SK-N-SH (cell line): ENCODE measurements around the gene PDE4D. TPM values are rescaled to one million over a fixed set of nuclear protein-coding genes. Genes with fewer than 3 reads are reported as not detected.

ENCODE experiments used
- CTCF ChIA-PET: fragments of 300-600, 350-600 bp; formaldehyde crosslinking; extraction: SDS; loops from one replicate; lab custom pipeline; 2021; lab: Yijun Ruan, JAX
- POLR2A ChIA-PET: fragments of 350-600 bp; sonication (Branson Sonifier 250); formaldehyde crosslinking; extraction: SDS; loops from one replicate; lab custom pipeline; 2020; ENCODE audit warnings: antibody characterized with exemption, inconsistent platforms; lab: Yijun Ruan, JAX
- DNase-seq: peaks from one replicate; pipeline ENCODE4 v3.0.0; 2012
- H2AFZ ChIP-seq: fragments of 200-600 bp; sonication (generic); 2 replicates; pipeline ENCODE4 v1.8.1; 2016; ENCODE audit warnings: antibody characterized with exemption, mild to moderate bottlenecking, low read depth
- H3F3A ChIP-seq: fragments of 200-600 bp; sonication (generic); replicated peaks from 2 replicates; pipeline ENCODE3; 2016; ENCODE audit warnings: antibody characterized with exemption, mild to moderate bottlenecking; ENCODE audit not compliant: insufficient read depth
- H3K27ac ChIP-seq, 2 experiments: fragments of 200-500 bp in 1 of 2; fragments of 200-600 bp in 1 of 2; sonication (Bioruptor generic) in 1 of 2; sonication (generic), shearing (Covaris generic) in 1 of 2; 2 replicates each; pipeline versions ENCODE4 v1.5.1 to v1.6.1; 2014 to 2016; ENCODE audit warnings: low read depth in 2 of 2, inconsistent platforms in 1 of 2, low read length in 1 of 2, mild to moderate bottlenecking in 1 of 2, mixed read lengths in 1 of 2
- H3K27me3 ChIP-seq: fragments of 200-600 bp; sonication (generic), shearing (Covaris generic); 2 replicates; pipeline ENCODE4 v1.6.1; 2016; ENCODE audit warnings: mixed run types; ENCODE audit not compliant: insufficient read depth
- H3K36me3 ChIP-seq, 2 experiments: fragments of 200-500 bp in 1 of 2; fragments of 200-600 bp in 1 of 2; sonication (Bioruptor generic) in 1 of 2; sonication (generic) in 1 of 2; replicated peaks in 1 of 2; 2 replicates each; pipeline versions ENCODE3 to v1.5.1; 2014 to 2016; ENCODE audit warnings: low read length in 1 of 2, mild to moderate bottlenecking in 1 of 2; ENCODE audit not compliant: insufficient read depth in 2 of 2, control insufficient read depth in 1 of 2
- H3K4me1 ChIP-seq, 2 experiments: fragments of 200-500 bp in 1 of 2; fragments of 200-600 bp in 1 of 2; sonication (Bioruptor generic) in 1 of 2; sonication (generic), shearing (Covaris generic) in 1 of 2; 2 replicates each; pipeline versions ENCODE4 v1.5.1 to v1.6.1; 2014 to 2016; ENCODE audit warnings: low read depth in 1 of 2, low read length in 1 of 2, mixed run types in 1 of 2; ENCODE audit not compliant: insufficient read depth in 2 of 2, control insufficient read depth in 1 of 2
- H3K4me2 ChIP-seq: fragments of 200-600 bp; sonication (generic), shearing (Covaris generic); 2 replicates; pipeline ENCODE4 v1.6.1; 2017; ENCODE audit warnings: mixed run types
- H3K4me3 ChIP-seq, 2 experiments: fragments of 200-500 bp in 1 of 2; fragments of 200-600 bp in 1 of 2; sonication (Bioruptor generic) in 1 of 2; sonication (generic), shearing (Covaris generic) in 1 of 2; 2 replicates each; pipeline versions ENCODE4 v1.5.1 to v1.8.1; 2014 to 2016; ENCODE audit warnings: low read depth in 2 of 2, inconsistent platforms in 1 of 2, low read length in 1 of 2, mild to moderate bottlenecking in 1 of 2, mixed read lengths in 1 of 2, moderate library complexity in 1 of 2
- H3K79me2 ChIP-seq: fragments of 200-600 bp; sonication (generic); 2 replicates; pipeline ENCODE4 v1.8.1; 2017; ENCODE audit warnings: mild to moderate bottlenecking; ENCODE audit not compliant: insufficient read depth
- H3K9ac ChIP-seq: fragments of 200-600 bp; sonication (generic); 2 replicates; pipeline ENCODE4 v1.6.1; 2017; ENCODE audit warnings: mixed run types
- H3K9me2 ChIP-seq: fragments of 200-600 bp; sonication (generic); 2 replicates; pipeline ENCODE4 v1.6.1; 2017; ENCODE audit warnings: mixed run types
- H3K9me3 ChIP-seq: fragments of 200-600 bp; sonication (generic); 2 replicates; pipeline ENCODE4 v1.6.1; 2017; ENCODE audit warnings: mixed run types, mild to moderate bottlenecking, moderate library complexity
- H4K20me1 ChIP-seq: fragments of 200-600 bp; sonication (generic); 2 replicates; pipeline ENCODE4 v1.6.1; 2017; ENCODE audit warnings: mild to moderate bottlenecking, mixed run types; ENCODE audit not compliant: insufficient read depth
- CHD2 ChIP-seq: fragments of 150-350 bp; IDR thresholded peaks from 2 replicates; pipeline ENCODE4 v1.6.1; 2018; ENCODE audit warnings: low read length; ENCODE audit not compliant: partially characterized antibody
- EZH2phosphoT487 ChIP-seq: fragments of 200-600 bp; sonication (generic); IDR thresholded peaks from 2 replicates; pipeline ENCODE4 v1.6.1; 2017; ENCODE audit warnings: low read depth, mixed run types, mild to moderate bottlenecking, antibody characterized with exemption, moderate library complexity, borderline replicate concordance
- JUND ChIP-seq: IDR thresholded peaks from 2 replicates; pipeline ENCODE4 v1.4.0; 2012
- MEF2A ChIP-seq: IDR thresholded peaks from 2 replicates; pipeline ENCODE4 v1.4.0; 2012; ENCODE audit warnings: low read depth, borderline replicate concordance
- NRF1 ChIP-seq: IDR thresholded peaks from 2 replicates; pipeline ENCODE4 v1.6.1; 2012; ENCODE audit warnings: low read depth, mild to moderate bottlenecking, low read length
- RCOR1 ChIP-seq: fragments of 150-350 bp; IDR thresholded peaks from 2 replicates; pipeline ENCODE4 v1.6.1; 2017; ENCODE audit warnings: antibody characterized with exemption, low read length
- SMC3 ChIP-seq: IDR thresholded peaks from 2 replicates; pipeline ENCODE4 v1.6.1; 2012; ENCODE audit warnings: low read depth, low read length, improper control_type of control experiment
- YY1 ChIP-seq: IDR thresholded peaks from 2 replicates; pipeline ENCODE4 v1.4.0; 2012; ENCODE audit warnings: low read depth, mild to moderate bottlenecking
- WGBS: methylation state at CpG from one replicate; pipeline ENCODE4 v1.1.6; 2017; ENCODE audit warnings: low lambda C conversion rate; 5-methylcytosine and 5-hydroxymethylcytosine counted together
- polyA plus RNA-seq, 3 experiments: library from polyadenylated mRNA; depleted of rRNA; stranded (reverse); fragments of >200 nt; gene quantifications; 2 replicates each; pipeline ENCODE4 v1.2.3, GENCODE V29; 2012
- TF ChIP-seq, protein P1 (sequence below): IDR thresholded peaks from 2 replicates; pipeline ENCODE4 v1.4.0; 2012; ENCODE audit warnings: low read depth, borderline replicate concordance
- TF ChIP-seq, protein P2 (sequence below): IDR thresholded peaks from 2 replicates; pipeline ENCODE4 v1.4.0; 2012; ENCODE audit warnings: low read depth
- TF ChIP-seq, protein P3 (sequence below): fragments of 150-350 bp; IDR thresholded peaks from 2 replicates; pipeline ENCODE4 v1.6.1; 2016; ENCODE audit warnings: mild to moderate bottlenecking, low read depth, low read length
- TF ChIP-seq, protein P4 (sequence below): IDR thresholded peaks from 2 replicates; pipeline ENCODE4 v1.4.0; 2012; ENCODE audit warnings: low read depth, borderline replicate concordance

The PDE4D gene
- polyA plus RNA-seq, 1 of the 3 experiments (the other 2 are of a cell fraction) = 2.4 TPM

DNA sequence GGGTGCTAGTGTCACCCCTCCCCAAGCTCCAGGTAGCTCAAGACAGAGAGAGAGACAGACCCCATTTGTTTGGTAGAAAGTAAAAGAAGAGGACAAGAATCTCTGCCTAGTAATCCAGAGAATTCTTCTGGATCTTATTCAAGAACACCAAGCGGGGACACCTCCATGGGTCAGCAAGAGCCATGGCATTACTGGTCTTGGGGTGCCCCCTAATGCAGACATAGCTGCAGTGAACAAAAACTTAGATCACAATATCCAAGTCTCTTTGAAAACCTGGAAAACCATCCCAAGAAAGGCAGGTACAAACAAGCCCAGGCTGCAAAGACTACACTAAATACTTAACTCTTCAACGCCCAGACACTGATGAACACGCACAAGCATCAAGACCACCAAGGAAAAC is 29.9 kb upstream of the PDE4D start (continued):
- TF ChIP-seq, protein P1, sequence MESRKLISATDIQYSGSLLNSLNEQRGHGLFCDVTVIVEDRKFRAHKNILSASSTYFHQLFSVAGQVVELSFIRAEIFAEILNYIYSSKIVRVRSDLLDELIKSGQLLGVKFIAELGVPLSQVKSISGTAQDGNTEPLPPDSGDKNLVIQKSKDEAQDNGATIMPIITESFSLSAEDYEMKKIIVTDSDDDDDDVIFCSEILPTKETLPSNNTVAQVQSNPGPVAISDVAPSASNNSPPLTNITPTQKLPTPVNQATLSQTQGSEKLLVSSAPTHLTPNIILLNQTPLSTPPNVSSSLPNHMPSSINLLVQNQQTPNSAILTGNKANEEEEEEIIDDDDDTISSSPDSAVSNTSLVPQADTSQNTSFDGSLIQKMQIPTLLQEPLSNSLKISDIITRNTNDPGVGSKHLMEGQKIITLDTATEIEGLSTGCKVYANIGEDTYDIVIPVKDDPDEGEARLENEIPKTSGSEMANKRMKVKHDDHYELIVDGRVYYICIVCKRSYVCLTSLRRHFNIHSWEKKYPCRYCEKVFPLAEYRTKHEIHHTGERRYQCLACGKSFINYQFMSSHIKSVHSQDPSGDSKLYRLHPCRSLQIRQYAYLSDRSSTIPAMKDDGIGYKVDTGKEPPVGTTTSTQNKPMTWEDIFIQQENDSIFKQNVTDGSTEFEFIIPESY = no peak
- no peak for TF ChIP-seq CHD2

DNA sequence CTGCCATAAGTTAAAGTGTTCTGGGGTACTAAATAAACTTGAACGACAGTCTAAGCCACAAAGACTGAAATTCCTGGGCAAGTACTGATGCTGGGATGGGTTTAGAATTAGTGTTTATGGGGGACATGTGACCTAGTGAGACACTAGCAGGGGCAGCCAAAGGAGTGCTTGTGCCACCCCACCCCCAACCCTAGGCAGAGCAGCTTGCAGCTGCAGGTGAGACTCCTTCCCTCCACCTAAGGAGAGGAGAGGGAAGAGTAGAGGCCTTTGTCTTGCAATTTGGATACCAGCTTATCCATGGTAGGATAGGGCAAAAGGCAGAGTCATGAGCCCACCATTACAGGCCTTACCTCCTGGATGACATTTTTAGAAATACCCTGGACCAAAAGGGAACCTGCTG is 28.7 kb upstream of the PDE4D start:
- no peak for TF ChIP-seq RCOR1
- ChIA-PET CTCF (no interaction called here), POLR2A (no interaction called here)
- H3K4me1 ChIP-seq = no peaks in the 10 kb centered on the region
- no peak overlapping the region for H3K4me2 ChIP-seq
- no peaks in the 10 kb centered on the region for H3K9me3 ChIP-seq
- H3K79me2 ChIP-seq = no peaks in the 10 kb centered on the region
- DNase-seq = no peak
- H3K27me3 ChIP-seq = no peaks in the 10 kb centered on the region
- H4K20me1 ChIP-seq = no peaks in the 10 kb centered on the region
- WGBS = 44% methylated on average over 1 of the region's 1 CpG
- no peak overlapping the region for H3K9ac ChIP-seq
- H3K4me3 ChIP-seq = no peak overlapping the region
- H3K27ac ChIP-seq = no peak overlapping the region
- H2AFZ ChIP-seq = no peak overlapping the region
- H3K36me3 ChIP-seq = no peaks in the 10 kb centered on the region
- no peaks in the 10 kb centered on the region for H3K9me2 ChIP-seq
- H3F3A ChIP-seq = no peaks in the 10 kb centered on the region

DNA sequence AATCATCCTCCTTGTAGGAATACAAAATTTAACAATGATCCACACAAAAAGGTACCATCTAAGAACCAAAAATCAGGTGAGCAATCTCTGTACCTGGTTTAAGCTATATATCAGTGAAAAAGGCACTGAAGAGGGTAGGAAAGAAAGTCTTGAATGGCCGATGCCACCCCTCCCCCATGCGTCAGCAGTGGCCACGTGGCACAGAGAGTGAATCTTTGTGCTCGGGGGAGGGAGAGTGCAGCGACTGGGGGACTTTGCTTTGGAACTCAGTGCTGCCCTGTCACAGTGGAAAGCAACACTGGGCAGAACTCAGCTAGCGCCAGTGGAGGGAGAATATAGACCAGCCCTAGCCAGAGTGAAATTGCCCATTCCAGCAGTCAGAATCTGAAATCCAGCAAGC is 28.3 kb upstream of the PDE4D start:
- ChIA-PET CTCF (no interaction called here), POLR2A (no interaction called here)
- Histone ChIP-seq H3K27ac (no peak overlapping the region), H4K20me1 (no peaks in the 10 kb centered on the region), H3K27me3 (no peaks in the 10 kb centered on the region), H3K4me1 (no peaks in the 10 kb centered on the region), H3K9me3 (no peaks in the 10 kb centered on the region), H2AFZ (no peak overlapping the region), H3K79me2 (no peaks in the 10 kb centered on the region), H3F3A (no peaks in the 10 kb centered on the region), H3K4me2 (no peak overlapping the region), H3K9ac (no peak overlapping the region), H3K9me2 (no peaks in the 10 kb centered on the region), H3K4me3 (no peak overlapping the region), H3K36me3 (no peaks in the 10 kb centered on the region)
- DNase-seq = no peak
- 77% methylated on average over 4 of the region's 6 CpGs for WGBS
- TF ChIP-seq, protein P1 = no peak
- TF ChIP-seq, protein P2, sequence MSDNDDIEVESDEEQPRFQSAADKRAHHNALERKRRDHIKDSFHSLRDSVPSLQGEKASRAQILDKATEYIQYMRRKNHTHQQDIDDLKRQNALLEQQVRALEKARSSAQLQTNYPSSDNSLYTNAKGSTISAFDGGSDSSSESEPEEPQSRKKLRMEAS = no peak
- no peak for TF ChIP-seq EZH2phosphoT487
- no peak for TF ChIP-seq NRF1
- TF ChIP-seq, protein P3, sequence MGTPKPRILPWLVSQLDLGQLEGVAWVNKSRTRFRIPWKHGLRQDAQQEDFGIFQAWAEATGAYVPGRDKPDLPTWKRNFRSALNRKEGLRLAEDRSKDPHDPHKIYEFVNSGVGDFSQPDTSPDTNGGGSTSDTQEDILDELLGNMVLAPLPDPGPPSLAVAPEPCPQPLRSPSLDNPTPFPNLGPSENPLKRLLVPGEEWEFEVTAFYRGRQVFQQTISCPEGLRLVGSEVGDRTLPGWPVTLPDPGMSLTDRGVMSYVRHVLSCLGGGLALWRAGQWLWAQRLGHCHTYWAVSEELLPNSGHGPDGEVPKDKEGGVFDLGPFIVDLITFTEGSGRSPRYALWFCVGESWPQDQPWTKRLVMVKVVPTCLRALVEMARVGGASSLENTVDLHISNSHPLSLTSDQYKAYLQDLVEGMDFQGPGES = no peak
- TF ChIP-seq, protein P4, sequence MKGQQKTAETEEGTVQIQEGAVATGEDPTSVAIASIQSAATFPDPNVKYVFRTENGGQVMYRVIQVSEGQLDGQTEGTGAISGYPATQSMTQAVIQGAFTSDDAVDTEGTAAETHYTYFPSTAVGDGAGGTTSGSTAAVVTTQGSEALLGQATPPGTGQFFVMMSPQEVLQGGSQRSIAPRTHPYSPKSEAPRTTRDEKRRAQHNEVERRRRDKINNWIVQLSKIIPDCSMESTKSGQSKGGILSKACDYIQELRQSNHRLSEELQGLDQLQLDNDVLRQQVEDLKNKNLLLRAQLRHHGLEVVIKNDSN = no peak
- no peak for TF ChIP-seq MEF2A
- no peak for TF ChIP-seq JUND
- TF ChIP-seq SMC3 = no peak
- no peak for TF ChIP-seq YY1
